ENCODE measurements around the gene GTF2F2. TPM values are rescaled to one million over a fixed set of nuclear protein-coding genes. Genes with fewer than 3 reads are reported as not detected.

Gene GTF2F2
- total and polyA plus RNA-seq, 2 donors (not counting 1 experiment from before 2014, with no cell fraction given), result 5.9 to 19.6 TPM

GRCh38 chr13:45301263-45301662, 181.0 kb downstream of the GTF2F2 start:
- no peaks in the 10 kb centered on the region for H3K79me2 ChIP-seq (ENCODE audit: control insufficient read depth, insufficient read depth, low read length)
- H3K9ac ChIP-seq (ENCODE audit: low read length), result no peak overlapping the region
- no peak overlapping the region for H2AFZ ChIP-seq (ENCODE audit: insufficient read depth, low read depth, low read length, poor library complexity, severe bottlenecking)
- ChIA-PET POLR2A (no interaction called here), CTCF (interaction anchor here (1.2 kb wide), 1 partner anchor 8 kb away, joined by 4 read pairs; no protein-coding TSS in a partner anchor)
- no peaks in the 10 kb centered on the region for H4K20me1 ChIP-seq (ENCODE audit: control insufficient read depth, insufficient read depth, low read length, poor library complexity, severe bottlenecking)
- H3K36me3 ChIP-seq (replicated peaks in 1 of 2; ENCODE audit: control extremely low read depth in 1 of 2, control insufficient read depth in 1 of 2, extremely low read depth in 1 of 2, insufficient read depth in 2 of 2, low read length in 1 of 2), result no peaks in the 10 kb centered on the region
- no peak for TF ChIP-seq EZH2 (IDR thresholded peaks at IDR 0.05; ENCODE audit: borderline replicate concordance, insufficient read depth, low read depth, low read length, poor library complexity, severe bottlenecking)
- no peak for TF ChIP-seq CTCF (IDR thresholded peaks at IDR 0.05)
- Mint-ChIP-seq H3K4me1 (peaks cover 7% of the 10 kb centered on the region), H3K27me3 (peaks cover 10% of the 10 kb centered on the region), H3K9me3 (ENCODE audit: insufficient read depth) (no peaks in the 10 kb centered on the region), H3K27ac (no peak overlapping the region), H3K4me3 (no peak overlapping the region)
- H3K4me1 ChIP-seq (ENCODE audit: control insufficient read depth in 2 of 2, insufficient read depth in 2 of 2, low read length in 2 of 2), result peaks cover 0 to 7% of the 10 kb centered on the region in 2 donors
- H3K27me3 ChIP-seq (replicated peaks in 1 of 4; ENCODE audit: control extremely low read depth in 1 of 4, control insufficient read depth in 3 of 4, insufficient read depth in 4 of 4, low read length in 3 of 4), result no peaks in the 10 kb centered on the region
- H3K27ac ChIP-seq (ENCODE audit: low read length in 2 of 2), result no peak overlapping the region
- no peak for DNase-seq
- intact Hi-C loops (cut with micrococcal nuclease), result loop anchor here (10.0 kb wide), 1 partner anchor 176 kb away; the partner anchor contains the start of gene GTF2F2
- H3K4me3 ChIP-seq (ENCODE audit: control extremely low read depth in 1 of 5, extremely low read depth in 1 of 5, insufficient read depth in 1 of 5, low read depth in 2 of 5, low read length in 4 of 5), result no peak overlapping the region
- WGBS (ENCODE audit: insufficient coverage), result 87% methylated on average over 10 of the region's 11 CpGs
- H3K4me2 ChIP-seq (replicated peaks; ENCODE audit: low read depth, low read length, poor library complexity, severe bottlenecking), result no peak overlapping the region
- ATAC-seq (ENCODE audit: low read depth), result no peak
- H3K9me3 ChIP-seq (ENCODE audit: control extremely low read depth in 1 of 3, control insufficient read depth in 2 of 3, insufficient read depth in 1 of 3, low read length in 2 of 3), result peaks cover 0 to 4% (median 0%) of the 10 kb centered on the region in 3 donors

- CTCF ChIA-PET, result interaction anchor here (0.8 to 1.3 kb wide), 2 partner anchors 253 to 254 kb away, joined by 3 read pairs; no protein-coding TSS in a partner anchor
- no peaks in the 10 kb centered on the region for H3K9me3 Mint-ChIP-seq (ENCODE audit: insufficient read depth)
- intact Hi-C loops (cut with micrococcal nuclease), result loop anchor here (10.0 kb wide), 1 partner anchor 178 kb away; the partner anchor contains the start of gene GTF2F2
Measured at GRCh38 chr13:45302507-45302906, 182.2 kb downstream of the GTF2F2 start.

More at GRCh38 chr13:45302507-45302906, 182.2 kb downstream of the GTF2F2 start:
- DNase-seq (no peak), ATAC-seq (ENCODE audit: low read depth) (no peak)
- Histone ChIP-seq H3K36me3 (replicated peaks in 1 of 2; ENCODE audit: control extremely low read depth in 1 of 2, control insufficient read depth in 1 of 2, extremely low read depth in 1 of 2, insufficient read depth in 2 of 2, low read length in 1 of 2) (no peaks in the 10 kb centered on the region), H3K4me3 (ENCODE audit: control extremely low read depth in 1 of 5, extremely low read depth in 1 of 5, insufficient read depth in 1 of 5, low read depth in 2 of 5, low read length in 4 of 5) (no peak overlapping the region), H2AFZ (ENCODE audit: insufficient read depth, low read depth, low read length, poor library complexity, severe bottlenecking) (no peak overlapping the region), H3K4me1 (ENCODE audit: control insufficient read depth in 2 of 2, insufficient read depth in 2 of 2, low read length in 2 of 2) (peaks cover 0 to 4% of the 10 kb centered on the region in 2 donors), H3K79me2 (ENCODE audit: control insufficient read depth, insufficient read depth, low read length) (no peaks in the 10 kb centered on the region), H3K9ac (ENCODE audit: low read length) (no peak overlapping the region), H3K9me3 (ENCODE audit: control extremely low read depth in 1 of 3, control insufficient read depth in 2 of 3, insufficient read depth in 1 of 3, low read length in 2 of 3) (peaks cover 0 to 4% (median 0%) of the 10 kb centered on the region in 3 donors), H3K27ac (ENCODE audit: low read length in 2 of 2) (no peak overlapping the region), H4K20me1 (ENCODE audit: control insufficient read depth, insufficient read depth, low read length, poor library complexity, severe bottlenecking) (no peaks in the 10 kb centered on the region), H3K27me3 (replicated peaks in 1 of 4; ENCODE audit: control extremely low read depth in 1 of 4, control insufficient read depth in 3 of 4, insufficient read depth in 4 of 4, low read length in 3 of 4) (peaks cover 0 to 3% (median 0%) of the 10 kb centered on the region in 4 experiments), H3K4me2 (replicated peaks; ENCODE audit: low read depth, low read length, poor library complexity, severe bottlenecking) (no peak overlapping the region)
- no peak for TF ChIP-seq CTCF (IDR thresholded peaks at IDR 0.05)
- TF ChIP-seq EZH2 (IDR thresholded peaks at IDR 0.05; ENCODE audit: borderline replicate concordance, insufficient read depth, low read depth, low read length, poor library complexity, severe bottlenecking), result no peak
- no peak overlapping the region for H3K4me3 Mint-ChIP-seq
- H3K27ac Mint-ChIP-seq, result no peak overlapping the region
- 79% methylated on average over 3 of the region's 3 CpGs for WGBS (ENCODE audit: insufficient coverage)
- H3K4me1 Mint-ChIP-seq, result peaks cover 2% of the 10 kb centered on the region
- H3K27me3 Mint-ChIP-seq, result peaks cover 10% of the 10 kb centered on the region
- POLR2A ChIA-PET, result interaction anchor here (0.6 kb wide), 1 partner anchor 16 kb away, joined by 3 read pairs; no protein-coding TSS in a partner anchor
